ENCODE results near the gene RIN1.
A peak's percentile ranks its signal among the peaks of the same experiment; 100 is the strongest.
"Not testable (repeated sequence)": the region's sequence is repeated elsewhere in the genome, so short reads cannot be mapped to it uniquely, and the experiment has no call there.

Gene RIN1, protein sequence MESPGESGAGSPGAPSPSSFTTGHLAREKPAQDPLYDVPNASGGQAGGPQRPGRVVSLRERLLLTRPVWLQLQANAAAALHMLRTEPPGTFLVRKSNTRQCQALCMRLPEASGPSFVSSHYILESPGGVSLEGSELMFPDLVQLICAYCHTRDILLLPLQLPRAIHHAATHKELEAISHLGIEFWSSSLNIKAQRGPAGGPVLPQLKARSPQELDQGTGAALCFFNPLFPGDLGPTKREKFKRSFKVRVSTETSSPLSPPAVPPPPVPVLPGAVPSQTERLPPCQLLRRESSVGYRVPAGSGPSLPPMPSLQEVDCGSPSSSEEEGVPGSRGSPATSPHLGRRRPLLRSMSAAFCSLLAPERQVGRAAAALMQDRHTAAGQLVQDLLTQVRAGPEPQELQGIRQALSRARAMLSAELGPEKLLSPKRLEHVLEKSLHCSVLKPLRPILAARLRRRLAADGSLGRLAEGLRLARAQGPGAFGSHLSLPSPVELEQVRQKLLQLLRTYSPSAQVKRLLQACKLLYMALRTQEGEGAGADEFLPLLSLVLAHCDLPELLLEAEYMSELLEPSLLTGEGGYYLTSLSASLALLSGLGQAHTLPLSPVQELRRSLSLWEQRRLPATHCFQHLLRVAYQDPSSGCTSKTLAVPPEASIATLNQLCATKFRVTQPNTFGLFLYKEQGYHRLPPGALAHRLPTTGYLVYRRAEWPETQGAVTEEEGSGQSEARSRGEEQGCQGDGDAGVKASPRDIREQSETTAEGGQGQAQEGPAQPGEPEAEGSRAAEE

DNA sequence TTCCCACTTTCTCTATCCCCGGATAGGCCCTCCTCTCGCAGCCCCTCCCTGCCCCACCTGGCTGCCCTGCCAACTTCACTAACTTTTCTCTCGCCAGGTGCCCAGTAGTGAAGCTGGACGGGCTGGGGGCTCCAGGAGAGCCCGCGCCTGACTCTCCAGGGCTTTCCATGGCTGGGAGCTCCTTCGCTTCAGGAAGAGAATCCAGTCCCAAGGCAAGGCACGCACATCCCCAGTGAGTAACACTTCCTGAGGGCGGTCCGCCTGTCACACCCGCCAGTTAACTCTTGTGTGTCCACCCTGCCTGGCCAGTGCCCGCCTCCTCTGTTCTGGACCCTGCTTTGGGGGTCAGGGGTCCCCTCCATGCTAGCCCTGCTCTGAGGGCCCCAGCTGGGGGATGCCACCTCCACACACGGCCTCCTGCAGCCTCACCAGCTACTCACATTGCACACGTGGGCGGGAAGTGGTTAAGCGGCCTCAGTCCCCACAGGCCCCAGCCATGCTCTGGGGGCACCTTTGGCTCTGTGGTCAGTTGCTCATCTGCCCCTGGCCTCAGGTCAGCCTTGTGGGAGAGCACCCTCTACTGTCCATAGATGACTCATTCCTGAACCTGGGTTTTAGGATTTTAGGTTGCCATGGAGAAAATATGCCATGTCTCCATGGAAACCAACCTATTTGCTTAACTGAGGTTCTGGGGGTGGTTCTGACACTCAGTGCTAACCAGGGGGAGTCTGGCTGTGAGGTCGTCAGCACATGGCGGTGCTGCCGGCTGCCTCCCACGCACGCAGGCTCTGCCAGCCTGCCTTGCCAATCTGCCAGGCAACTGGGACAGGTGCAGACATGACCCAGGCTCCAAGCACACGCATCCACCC is at the start of gene RIN1:
TSS of gene RIN1 (minus strand) at position 201 of the 869 bp plus-strand sequence. CDS start at position 169, 32 bp downstream.
- Histone ChIP-seq H3K79me2 (no peaks in the 10 kb centered on the region), H3K27ac (peak within 1 kb of the TSS; percentile 6), H3K27me3 (ENCODE audit: control insufficient read depth, insufficient read depth, low read length) (no peaks in the 10 kb centered on the region), H3K4me3 (ENCODE audit: low read depth, low read length) (peak within 1 kb of the TSS; percentile 26), H3K4me1 (no peaks in the 10 kb centered on the region), H2AFZ (peak within 1 kb of the TSS; percentile 62), H3K36me3 (ENCODE audit: control insufficient read depth, insufficient read depth, low read length) (no peaks in the 10 kb centered on the region), H3K4me2 (ENCODE audit: low read length) (peak within 1 kb of the TSS; percentile 44), H3K9me3 (ENCODE audit: control insufficient read depth, low read length) (no peaks in the 10 kb centered on the region), H3K9ac (no peak within 1 kb of the TSS)
- TF ChIP-seq, protein P1, sequence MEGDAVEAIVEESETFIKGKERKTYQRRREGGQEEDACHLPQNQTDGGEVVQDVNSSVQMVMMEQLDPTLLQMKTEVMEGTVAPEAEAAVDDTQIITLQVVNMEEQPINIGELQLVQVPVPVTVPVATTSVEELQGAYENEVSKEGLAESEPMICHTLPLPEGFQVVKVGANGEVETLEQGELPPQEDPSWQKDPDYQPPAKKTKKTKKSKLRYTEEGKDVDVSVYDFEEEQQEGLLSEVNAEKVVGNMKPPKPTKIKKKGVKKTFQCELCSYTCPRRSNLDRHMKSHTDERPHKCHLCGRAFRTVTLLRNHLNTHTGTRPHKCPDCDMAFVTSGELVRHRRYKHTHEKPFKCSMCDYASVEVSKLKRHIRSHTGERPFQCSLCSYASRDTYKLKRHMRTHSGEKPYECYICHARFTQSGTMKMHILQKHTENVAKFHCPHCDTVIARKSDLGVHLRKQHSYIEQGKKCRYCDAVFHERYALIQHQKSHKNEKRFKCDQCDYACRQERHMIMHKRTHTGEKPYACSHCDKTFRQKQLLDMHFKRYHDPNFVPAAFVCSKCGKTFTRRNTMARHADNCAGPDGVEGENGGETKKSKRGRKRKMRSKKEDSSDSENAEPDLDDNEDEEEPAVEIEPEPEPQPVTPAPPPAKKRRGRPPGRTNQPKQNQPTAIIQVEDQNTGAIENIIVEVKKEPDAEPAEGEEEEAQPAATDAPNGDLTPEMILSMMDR (IDR thresholded peaks at IDR 0.05), result peak; percentile 42

DNA sequence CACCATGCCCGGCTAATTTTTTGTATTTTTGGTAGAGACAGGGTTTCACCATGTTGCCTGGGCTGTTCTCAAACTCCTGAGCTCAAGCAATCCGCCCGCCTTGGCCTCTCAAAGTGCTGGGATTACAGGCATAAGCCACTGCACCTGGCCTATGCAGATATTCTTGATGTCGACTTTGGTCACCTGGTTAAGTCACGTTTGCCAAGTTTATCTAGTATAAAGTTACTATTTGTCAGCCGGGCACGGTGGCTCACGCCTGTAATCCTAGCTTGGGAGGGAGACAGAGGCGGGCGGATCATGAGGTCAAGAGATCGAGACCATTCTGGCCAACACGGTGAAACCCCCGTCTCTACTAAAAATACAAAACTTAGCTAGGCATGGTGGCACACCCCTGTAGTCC is 48.1 kb upstream of the RIN1 start:
- not testable (repeated sequence) for H3K4me2 ChIP-seq (ENCODE audit: low read length)

DNA sequence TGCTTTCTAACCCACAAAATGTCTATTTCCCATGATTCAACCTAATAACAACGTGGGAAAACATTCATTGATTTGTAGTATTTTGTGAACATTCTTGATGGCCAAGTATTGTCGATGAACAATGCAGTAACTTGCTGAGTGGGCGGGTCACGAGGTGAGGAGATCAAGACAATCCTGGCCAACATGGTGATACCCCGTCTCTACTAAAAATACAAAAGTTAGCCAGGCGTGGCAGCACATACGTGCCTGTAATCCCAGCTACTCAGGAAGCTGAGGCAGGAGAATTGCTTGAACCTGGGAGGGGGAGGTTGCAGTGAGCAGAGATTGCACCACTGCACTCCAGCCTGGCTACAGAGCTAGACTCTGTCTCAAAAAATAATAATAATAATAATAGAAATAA is 44.0 kb upstream of the RIN1 start:
- H3K4me1 ChIP-seq; H3K9me3 ChIP-seq (ENCODE audit: control insufficient read depth, low read length); H2AFZ ChIP-seq; H3K27ac ChIP-seq; H3K4me2 ChIP-seq (ENCODE audit: low read length); H3K36me3 ChIP-seq (ENCODE audit: control insufficient read depth, insufficient read depth, low read length); H3K27me3 ChIP-seq (ENCODE audit: control insufficient read depth, insufficient read depth, low read length); H3K79me2 ChIP-seq; H3K4me3 ChIP-seq (ENCODE audit: low read depth, low read length); H3K9ac ChIP-seq: not testable (repeated sequence)

More for the DNA sequence above, 48.1 kb upstream of the RIN1 start:
- H3K9ac ChIP-seq; H3K4me3 ChIP-seq (ENCODE audit: low read depth, low read length); H3K27ac ChIP-seq; H3K27me3 ChIP-seq (ENCODE audit: control insufficient read depth, insufficient read depth, low read length); H3K4me1 ChIP-seq; H3K9me3 ChIP-seq (ENCODE audit: control insufficient read depth, low read length); H3K36me3 ChIP-seq (ENCODE audit: control insufficient read depth, insufficient read depth, low read length); H3K79me2 ChIP-seq; H2AFZ ChIP-seq: not testable (repeated sequence)

DNA sequence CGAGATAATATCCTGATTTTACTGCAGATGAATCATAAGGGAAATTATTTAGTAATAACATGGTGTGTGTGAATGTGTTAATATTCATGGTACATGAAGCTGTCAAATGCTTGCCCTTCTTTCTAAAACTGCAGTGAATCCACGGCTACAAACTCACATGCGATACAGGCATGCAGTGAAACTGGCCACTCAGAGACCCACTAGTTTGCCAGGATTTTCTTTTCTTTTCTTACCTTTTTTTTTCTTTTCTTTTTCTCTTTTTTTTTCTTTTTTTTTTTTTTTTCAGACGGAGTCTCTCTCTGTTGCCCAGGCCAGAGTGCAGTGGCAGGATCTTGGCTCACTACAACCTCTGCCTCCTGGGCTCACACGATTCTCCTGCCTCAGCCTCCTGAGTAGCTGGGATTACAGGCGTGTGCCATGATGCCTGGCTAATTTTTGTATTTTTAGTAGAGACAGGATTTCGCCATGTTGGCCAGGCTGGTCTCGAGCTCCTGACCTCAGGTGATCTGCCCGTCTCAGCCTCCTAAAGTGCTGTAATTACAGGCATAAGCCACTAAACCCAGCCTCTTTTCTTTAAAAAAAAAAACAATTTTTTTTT is 37.6 kb upstream of the RIN1 start:
- not testable (repeated sequence) for H3K4me1 ChIP-seq

DNA sequence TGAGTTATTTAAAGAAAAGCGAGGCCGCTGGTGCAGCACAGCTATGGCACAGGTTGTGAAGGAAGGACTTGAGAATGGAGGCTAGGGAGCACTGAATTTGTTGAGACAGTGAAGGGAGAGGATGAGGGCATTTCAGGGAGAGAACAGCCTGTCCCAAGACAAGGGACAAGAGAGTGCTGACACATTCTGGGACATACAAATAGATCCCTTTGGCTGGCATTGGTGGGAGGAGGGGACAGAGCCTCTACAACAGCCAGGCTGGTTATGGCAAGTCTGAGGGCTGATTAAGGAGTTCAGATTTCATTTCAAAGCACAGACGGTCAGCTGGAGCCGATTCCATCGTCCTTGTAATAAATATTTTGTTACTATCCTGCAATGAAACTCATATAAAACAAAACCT is 37.0 kb upstream of the RIN1 start:
- Histone ChIP-seq H3K9me3 (ENCODE audit: control insufficient read depth, low read length) (no peaks in the 10 kb centered on the region), H2AFZ (peak overlapping the region; percentile 34), H3K4me1 (no peaks in the 10 kb centered on the region), H3K79me2 (no peaks in the 10 kb centered on the region), H3K36me3 (ENCODE audit: control insufficient read depth, insufficient read depth, low read length) (no peaks in the 10 kb centered on the region), H3K27ac (peak overlapping the region; percentile 65), H3K4me2 (ENCODE audit: low read length) (no peak overlapping the region), H3K4me3 (ENCODE audit: low read depth, low read length) (no peak overlapping the region), H3K9ac (no peak overlapping the region), H3K27me3 (ENCODE audit: control insufficient read depth, insufficient read depth, low read length) (no peaks in the 10 kb centered on the region)
- TF ChIP-seq, protein P1 (IDR thresholded peaks at IDR 0.05), result no peak

More for the DNA sequence above, 37.6 kb upstream of the RIN1 start:
- H3K4me3 ChIP-seq (ENCODE audit: low read depth, low read length); H3K9ac ChIP-seq; H3K79me2 ChIP-seq; H3K27me3 ChIP-seq (ENCODE audit: control insufficient read depth, insufficient read depth, low read length); H3K9me3 ChIP-seq (ENCODE audit: control insufficient read depth, low read length); H3K4me2 ChIP-seq (ENCODE audit: low read length); H3K36me3 ChIP-seq (ENCODE audit: control insufficient read depth, insufficient read depth, low read length): not testable (repeated sequence)
- Histone ChIP-seq H3K27ac (peak overlapping the region; percentile 65), H2AFZ (peak overlapping the region; percentile 34)

Data from parathyroid adenoma (tissue), 2 donors.